ENCODE data around the gene CPD.

Gene CPD

GRCh38 chr17:30514895-30515596, 136.3 kb downstream of the CPD start:
- DNase-seq, result no peak

DNA sequence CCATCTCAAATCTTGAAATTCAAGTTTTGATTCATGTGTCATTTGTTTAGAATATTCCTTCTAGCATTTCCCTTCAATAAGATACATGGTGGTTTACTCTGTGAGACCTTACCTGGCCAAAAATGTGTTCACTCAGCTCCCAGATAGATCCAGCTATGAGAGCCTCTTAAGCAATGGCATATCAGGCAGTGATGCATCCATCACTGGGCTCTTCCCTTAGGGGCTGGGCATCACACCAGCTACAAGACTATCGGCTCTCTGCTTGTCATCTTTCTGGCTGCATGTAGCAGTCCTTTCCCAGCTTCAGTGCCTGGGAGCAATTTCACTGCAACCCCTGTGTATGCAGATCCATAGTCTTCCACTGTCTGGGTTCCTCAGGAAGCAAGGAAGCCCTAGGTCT, 139.1 kb downstream of the CPD start:
- DNase-seq, result no peak

- no peak for DNase-seq
Measured at GRCh38 chr17:30519166-30519565, 140.4 kb downstream of the CPD start.

All from NCI-H2081 (cell line).